IMR-90 (cell line): ENCODE results near the gene MOCS2. TPM values are rescaled to one million over a fixed set of nuclear protein-coding genes. Genes with fewer than 3 reads are reported as not detected.

Experiments used
- ATAC-seq: fragments of 200-7000 bp; cut with Tn5 transposase; 2 replicates; pipeline ENCODE4 v1.9.1; 2020; ENCODE audit warnings: low read depth, mild to moderate bottlenecking, moderate library complexity
- BruUV-seq: library from RNA; stranded (reverse); fragments of 400-500 nt; replicated peaks from 2 replicates; lab custom pipeline; 2021; lab: Mats Ljungman, UMichigan
- CTCF ChIA-PET: fragments of 300-600 bp; formaldehyde crosslinking; extraction: SDS; loops from one replicate; lab custom pipeline; 2021; ENCODE audit warnings: antibody characterized with exemption; lab: Yijun Ruan, JAX
- POLR2A ChIA-PET: fragments of 300-600 bp; sonication (Branson Sonifier 250); formaldehyde crosslinking; loops from one replicate; lab custom pipeline; 2022; ENCODE audit warnings: antibody characterized with exemption; ENCODE audit not compliant: unreplicated experiment; lab: Charles Lee
- DNase-seq: peaks from one replicate; pipeline ENCODE4 v3.0.0; 2013
- H2AFZ ChIP-seq: replicated peaks from 2 replicates; pipeline ENCODE3; 2013; ENCODE audit warnings: low read length, mild to moderate bottlenecking; ENCODE audit not compliant: poor library complexity
- H2AK5ac ChIP-seq: 2 replicates; pipeline ENCODE4 v1.6.1; 2013; ENCODE audit warnings: low read depth, low read length, inconsistent platforms
- H2AK9ac ChIP-seq: replicated peaks from 2 replicates; pipeline ENCODE3; 2013; ENCODE audit warnings: mild to moderate bottlenecking, low read depth, low read length, moderate library complexity; ENCODE audit not compliant: poor library complexity
- H2BK120ac ChIP-seq: 2 replicates; pipeline ENCODE4 v1.6.1; 2013; ENCODE audit warnings: low read depth, low read length, inconsistent platforms
- H2BK15ac ChIP-seq: 3 replicates; pipeline ENCODE4 v1.6.1; 2013; ENCODE audit warnings: low read depth, low read length, inconsistent platforms
- H2BK20ac ChIP-seq: 2 replicates; pipeline ENCODE4 v1.6.1; 2013; ENCODE audit warnings: low read depth, mild to moderate bottlenecking, inconsistent platforms, low read length, moderate library complexity
- H2BK5ac ChIP-seq: 2 replicates; pipeline ENCODE4 v1.6.1; 2013; ENCODE audit warnings: mild to moderate bottlenecking, low read depth, low read length, inconsistent platforms; ENCODE audit not compliant: poor library complexity, severe bottlenecking
- H3K14ac ChIP-seq: replicated peaks from 2 replicates; pipeline ENCODE4 v1.6.1; 2013; ENCODE audit warnings: low read depth, low read length, inconsistent platforms
- H3K18ac ChIP-seq: 2 replicates; pipeline ENCODE4 v1.6.1; 2013; ENCODE audit warnings: low read depth, low read length, control low read depth
- H3K23ac ChIP-seq: 2 replicates; pipeline ENCODE4 v1.6.1; 2013; ENCODE audit warnings: low read depth, low read length, inconsistent platforms
- H3K27ac ChIP-seq: 2 replicates; pipeline ENCODE4 v1.5.1; 2013; ENCODE audit warnings: mild to moderate bottlenecking, control low read depth, low read length; ENCODE audit not compliant: insufficient read depth
- H3K27me3 ChIP-seq: 2 replicates; pipeline ENCODE4 v1.6.1; 2013; ENCODE audit warnings: low read length; ENCODE audit not compliant: control insufficient read depth, insufficient read depth
- H3K36me3 ChIP-seq: 2 replicates; pipeline ENCODE4 v1.6.1; 2013; ENCODE audit warnings: low read length, mixed read lengths; ENCODE audit not compliant: control insufficient read depth, insufficient read depth
- H3K4ac ChIP-seq: 2 replicates; pipeline ENCODE4 v1.6.1; 2013; ENCODE audit warnings: low read depth, low read length, inconsistent platforms
- H3K4me1 ChIP-seq: 2 replicates; pipeline ENCODE4 v1.6.1; 2013; ENCODE audit warnings: low read length, mixed read lengths; ENCODE audit not compliant: control insufficient read depth, insufficient read depth
- H3K4me2 ChIP-seq: 2 replicates; pipeline ENCODE4 v1.6.1; 2013; ENCODE audit warnings: low read depth, mild to moderate bottlenecking, control low read depth, low read length, moderate library complexity
- H3K4me3 ChIP-seq: 2 replicates; pipeline ENCODE4 v1.5.1; 2013; ENCODE audit warnings: low read depth, mild to moderate bottlenecking, control low read depth, low read length, moderate library complexity; ENCODE audit not compliant: insufficient read depth
- H3K56ac ChIP-seq: 2 replicates; pipeline ENCODE4 v1.6.1; 2013; ENCODE audit warnings: low read length, inconsistent platforms; ENCODE audit not compliant: insufficient read depth; ENCODE audit errors: extremely low read depth
- H3K79me1 ChIP-seq, 2 experiments: 2 replicates each; pipeline ENCODE4 v1.6.1; 2013; ENCODE audit warnings: low read length in 2 of 2, inconsistent platforms in 1 of 2, low read depth in 1 of 2
- H3K9ac ChIP-seq: 2 replicates; pipeline ENCODE4 v1.6.1; 2013; ENCODE audit warnings: low read depth, low read length, control low read depth
- H3K9me1 ChIP-seq: 2 replicates; pipeline ENCODE4 v1.6.1; 2013; ENCODE audit warnings: low read length, inconsistent platforms; ENCODE audit not compliant: insufficient read depth
- H3K9me3 ChIP-seq: 2 replicates; pipeline ENCODE4 v1.6.1; 2013; ENCODE audit warnings: low read length; ENCODE audit not compliant: control insufficient read depth, insufficient read depth
- H4K20me1 ChIP-seq: 2 replicates; pipeline ENCODE4 v1.6.1; 2013; ENCODE audit warnings: low read length, inconsistent platforms; ENCODE audit not compliant: insufficient read depth
- H4K5ac ChIP-seq: 2 replicates; pipeline ENCODE4 v1.6.1; 2013; ENCODE audit warnings: mild to moderate bottlenecking, low read depth, low read length, control low read depth
- H4K8ac ChIP-seq, 2 experiments: 2 replicates each; pipeline ENCODE4 v1.6.1; 2013; ENCODE audit warnings: low read depth in 2 of 2, low read length in 2 of 2, control low read depth in 1 of 2, inconsistent platforms in 1 of 2
- H4K91ac ChIP-seq: 2 replicates; pipeline ENCODE4 v1.6.1; 2013; ENCODE audit warnings: low read depth, low read length, inconsistent platforms; ENCODE audit not compliant: insufficient read depth
- BHLHE40 ChIP-seq: fragments of 150-350 bp; IDR thresholded peaks from 2 replicates; pipeline ENCODE4 v1.6.1; 2016; ENCODE audit warnings: mild to moderate bottlenecking, low read depth, low read length
- FOS ChIP-seq: fragments of 150-350 bp; IDR thresholded peaks from 2 replicates; pipeline ENCODE4 v1.6.1; 2016; ENCODE audit warnings: low read depth, low read length
- MAFK ChIP-seq: IDR thresholded peaks from 2 replicates; pipeline ENCODE4 v1.6.1; 2012; ENCODE audit warnings: low read depth, low read length, improper control_type of control experiment
- MAZ ChIP-seq: IDR thresholded peaks from 2 replicates; pipeline ENCODE4 v1.6.1; 2012; ENCODE audit warnings: low read depth, mild to moderate bottlenecking, low read length, improper control_type of control experiment, moderate library complexity, borderline replicate concordance
- MXI1 ChIP-seq: IDR thresholded peaks from 2 replicates; pipeline ENCODE4 v1.6.1; 2012; ENCODE audit warnings: low read depth, mild to moderate bottlenecking, low read length, moderate library complexity, borderline replicate concordance
- RAD21 ChIP-seq: IDR thresholded peaks from 2 replicates; pipeline ENCODE4 v1.6.1; 2012; ENCODE audit warnings: low read length, improper control_type of control experiment
- WGBS, 2 experiments: methylation state at CpG; one replicate each; pipeline versions ENCODE4 v1.1.5 to v1.1.7; 2013; ENCODE audit warnings: missing lambda C conversion rate in 2 of 2; ENCODE audit not compliant: insufficient read length in 1 of 2; ENCODE audit errors: extremely low coverage in 2 of 2; 5-methylcytosine and 5-hydroxymethylcytosine counted together
- dilution Hi-C: fragments of 300-500 bp; cut with HindIII; formaldehyde crosslinking; loops from one replicate; pipeline ENCODE4 v1.14.3; 2018; ENCODE audit warnings: low sequenced_read_pairs; ENCODE audit not compliant: unreplicated experiment
- in situ Hi-C: fragments of 300-500 bp; cut with MboI; formaldehyde crosslinking; loops from 3 replicates; pipeline ENCODE4 v1.14.3; 2019; ENCODE audit warnings: low sequenced_read_pairs, inconsistent platforms, mixed read lengths
- intact Hi-C: fragments of 100-400 bp; cut with micrococcal nuclease; formaldehyde crosslinking; loops from 2 replicates; pipeline ENCODE4 v1.10.0; 2022
- polyA plus RNA-seq, 3 experiments: library from polyadenylated mRNA; depleted of rRNA; stranded (reverse); fragments of >200 nt; gene quantifications; 2 replicates each; pipeline ENCODE4 v1.2.3, GENCODE V29; 2012; ENCODE audit warnings: low replicate concordance in 1 of 3
- total RNA-seq: library from RNA; depleted of rRNA; stranded (reverse); fragments of >200 nt; gene quantifications from 2 replicates; pipeline ENCODE4 v1.2.3, GENCODE V29; 2012
- TF ChIP-seq, protein P1 (sequence below): fragments of 150-350 bp; IDR thresholded peaks from 2 replicates; pipeline ENCODE4 v1.6.1; 2017; ENCODE audit warnings: mild to moderate bottlenecking, antibody characterized with exemption, low read length, low read depth
- TF ChIP-seq, protein P2 (sequence below): fragments of 150-350 bp; IDR thresholded peaks from 2 replicates; pipeline ENCODE4 v1.6.1; 2016; ENCODE audit warnings: low read depth, mild to moderate bottlenecking, low read length, moderate library complexity, borderline replicate concordance

The MOCS2 gene
- total and polyA plus RNA-seq, 2 of the 4 experiments (the other 2 are of a cell fraction), result 36.4 to 40.0 TPM

DNA sequence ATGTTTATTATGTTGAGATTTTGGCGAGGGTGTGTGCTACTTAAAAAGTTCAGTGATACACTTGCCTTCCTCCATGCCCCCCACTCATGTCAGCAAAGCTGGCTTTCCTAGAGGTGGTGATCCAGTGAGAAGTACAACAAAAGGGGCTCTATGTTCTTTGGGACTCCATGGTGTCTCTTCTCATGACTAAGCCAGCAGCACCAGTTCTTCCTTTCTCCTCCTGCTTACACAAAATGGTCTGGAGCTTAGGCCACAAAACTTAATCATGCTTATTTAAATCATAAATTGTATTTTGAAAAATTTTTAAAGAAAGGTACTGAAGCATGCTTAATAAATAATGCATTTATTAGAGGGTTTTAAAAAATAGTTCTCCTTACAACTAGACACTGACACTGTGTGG, 22.4 kb downstream of the MOCS2 start:
- intact Hi-C loops, result no loop called here
- Histone ChIP-seq H2BK20ac (no peak overlapping the region), H3K79me1 (peaks cover 0 to 8% of the 10 kb centered on the region in 2 experiments; a peak in 2 of 4 replicates), H3K9ac (no peak overlapping the region), H4K8ac (no peak overlapping the region), H3K9me3 (no peaks in the 10 kb centered on the region), H4K5ac (no peak overlapping the region), H3K23ac (no peak overlapping the region), H2BK120ac (no peak overlapping the region), H3K4me3 (no peak overlapping the region), H2BK15ac (no peak overlapping the region), H3K27ac (no peak overlapping the region), H2AFZ (no peak overlapping the region), H4K91ac (no peak overlapping the region), H3K14ac (no peak overlapping the region), H3K4ac (no peak overlapping the region), H2BK5ac (no peak overlapping the region), H3K56ac (no peak overlapping the region), H4K20me1 (no peaks in the 10 kb centered on the region; the same call in 1 of the 2 replicates), H3K18ac (no peak overlapping the region), H3K9me1 (peaks cover 2% of the 10 kb centered on the region; the same call in 1 of the 2 replicates), H2AK5ac (no peak overlapping the region), H2AK9ac (no peak overlapping the region), H3K27me3 (no peaks in the 10 kb centered on the region), H3K36me3 (peaks cover 34% of the 10 kb centered on the region), H3K4me1 (peaks cover 14% of the 10 kb centered on the region), H3K4me2 (no peak overlapping the region)
- TF ChIP-seq RAD21 (no peak), BHLHE40 (no peak), FOS (no peak), MAZ (no peak), MXI1 (no peak), MAFK (no peak)
- TF ChIP-seq, protein P1, sequence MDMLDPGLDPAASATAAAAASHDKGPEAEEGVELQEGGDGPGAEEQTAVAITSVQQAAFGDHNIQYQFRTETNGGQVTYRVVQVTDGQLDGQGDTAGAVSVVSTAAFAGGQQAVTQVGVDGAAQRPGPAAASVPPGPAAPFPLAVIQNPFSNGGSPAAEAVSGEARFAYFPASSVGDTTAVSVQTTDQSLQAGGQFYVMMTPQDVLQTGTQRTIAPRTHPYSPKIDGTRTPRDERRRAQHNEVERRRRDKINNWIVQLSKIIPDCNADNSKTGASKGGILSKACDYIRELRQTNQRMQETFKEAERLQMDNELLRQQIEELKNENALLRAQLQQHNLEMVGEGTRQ, result no peak
- TF ChIP-seq, protein P2, sequence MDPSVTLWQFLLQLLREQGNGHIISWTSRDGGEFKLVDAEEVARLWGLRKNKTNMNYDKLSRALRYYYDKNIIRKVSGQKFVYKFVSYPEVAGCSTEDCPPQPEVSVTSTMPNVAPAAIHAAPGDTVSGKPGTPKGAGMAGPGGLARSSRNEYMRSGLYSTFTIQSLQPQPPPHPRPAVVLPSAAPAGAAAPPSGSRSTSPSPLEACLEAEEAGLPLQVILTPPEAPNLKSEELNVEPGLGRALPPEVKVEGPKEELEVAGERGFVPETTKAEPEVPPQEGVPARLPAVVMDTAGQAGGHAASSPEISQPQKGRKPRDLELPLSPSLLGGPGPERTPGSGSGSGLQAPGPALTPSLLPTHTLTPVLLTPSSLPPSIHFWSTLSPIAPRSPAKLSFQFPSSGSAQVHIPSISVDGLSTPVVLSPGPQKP, result no peak
- in situ Hi-C loops, result no loop called here
- no TSS peak for BruUV-seq
- no CpG with 5 or more reads among the region's 1 CpG for WGBS, 2 experiments
- dilution Hi-C loops, result no loop called here
- POLR2A ChIA-PET, result no interaction called here
- ATAC-seq, result no peak
- no peak for DNase-seq
- CTCF ChIA-PET, result no interaction called here
